ENCODE data around the gene EVI5L. TPM values are rescaled to one million over a fixed set of nuclear protein-coding genes. Genes with fewer than 3 reads are reported as not detected.
"Not testable (repeated sequence)": the region's sequence is repeated elsewhere in the genome, so short reads cannot be mapped to it uniquely, and the experiment has no call there.

Gene EVI5L
- total RNA-seq, 1 donor: 17.2 TPM

- peak overlapping the region; percentile 6 for H3K4me3 ChIP-seq (ENCODE audit: low read length)
- peaks cover 17% of the 10 kb centered on the region for H3K4me1 ChIP-seq (ENCODE audit: insufficient read depth, low read length)
- H3K27me3 ChIP-seq (ENCODE audit: insufficient read depth, low read length): no peaks in the 10 kb centered on the region
- no peaks in the 10 kb centered on the region for H3K9me3 ChIP-seq (ENCODE audit: low read depth, low read length)
These were observed 30.2 kb upstream of the EVI5L start for GRCh38 chr19:7799640-7800355.

- no peaks in the 10 kb centered on the region for H3K27me3 ChIP-seq (ENCODE audit: insufficient read depth, low read length)
- peaks cover 17% of the 10 kb centered on the region for H3K4me1 ChIP-seq (ENCODE audit: insufficient read depth, low read length)
- H3K9me3 ChIP-seq (ENCODE audit: low read depth, low read length): no peaks in the 10 kb centered on the region
- H3K4me3 ChIP-seq (ENCODE audit: low read length): no peak overlapping the region
These were observed 28.9 kb upstream of the EVI5L start for GRCh38 chr19:7801020-7801570.

GRCh38 chr19:7806234-7806633 lies 23.8 kb upstream of the EVI5L start:
- Histone ChIP-seq H3K9me3 (ENCODE audit: low read depth, low read length) (peaks cover 7% of the 10 kb centered on the region), H3K27me3 (ENCODE audit: insufficient read depth, low read length) (no peaks in the 10 kb centered on the region), H3K4me1 (ENCODE audit: insufficient read depth, low read length) (peaks cover 17% of the 10 kb centered on the region), H3K4me3 (ENCODE audit: low read length) (no peak overlapping the region)

- Histone ChIP-seq H3K4me3 (ENCODE audit: low read length) (no peak overlapping the region), H3K9me3 (ENCODE audit: low read depth, low read length) (peaks cover 13% of the 10 kb centered on the region)
These were observed 23.1 kb upstream of the EVI5L start for GRCh38 chr19:7806876-7807275.

GRCh38 chr19:7808108-7808507 lies 21.9 kb upstream of the EVI5L start:
- Histone ChIP-seq H3K4me3 (ENCODE audit: low read length) (no peak overlapping the region), H3K27me3 (ENCODE audit: insufficient read depth, low read length) (no peaks in the 10 kb centered on the region), H3K4me1 (ENCODE audit: insufficient read depth, low read length) (peaks cover 17% of the 10 kb centered on the region), H3K9me3 (ENCODE audit: low read depth, low read length) (peaks cover 19% of the 10 kb centered on the region)

More at GRCh38 chr19:7806876-7807275, 23.1 kb upstream of the EVI5L start:
- Histone ChIP-seq H3K4me1 (ENCODE audit: insufficient read depth, low read length) (peaks cover 17% of the 10 kb centered on the region), H3K27me3 (ENCODE audit: insufficient read depth, low read length) (no peaks in the 10 kb centered on the region)

- Histone ChIP-seq H3K9me3 (ENCODE audit: low read depth, low read length) (peaks cover 19% of the 10 kb centered on the region), H3K4me1 (ENCODE audit: insufficient read depth, low read length) (peaks cover 29% of the 10 kb centered on the region), H3K27me3 (ENCODE audit: insufficient read depth, low read length) (no peaks in the 10 kb centered on the region), H3K4me3 (ENCODE audit: low read length) (no peak overlapping the region)
These were observed 18.0 kb upstream of the EVI5L start for GRCh38 chr19:7811989-7812388.

GRCh38 chr19:7815325-7815724 lies 14.7 kb upstream of the EVI5L start:
- Histone ChIP-seq H3K27me3 (ENCODE audit: insufficient read depth, low read length) (peaks cover 3% of the 10 kb centered on the region), H3K9me3 (ENCODE audit: low read depth, low read length) (peaks cover 19% of the 10 kb centered on the region), H3K4me1 (ENCODE audit: insufficient read depth, low read length) (peaks cover 14% of the 10 kb centered on the region), H3K4me3 (ENCODE audit: low read length) (no peak overlapping the region)

GRCh38 chr19:7816040-7816439 lies 14.0 kb upstream of the EVI5L start:
- H3K4me1 ChIP-seq (ENCODE audit: insufficient read depth, low read length): peaks cover 14% of the 10 kb centered on the region
- not testable (repeated sequence) for H3K4me3 ChIP-seq (ENCODE audit: low read length); H3K27me3 ChIP-seq (ENCODE audit: insufficient read depth, low read length)
- peaks cover 14% of the 10 kb centered on the region for H3K9me3 ChIP-seq (ENCODE audit: low read depth, low read length)

- H3K9me3 ChIP-seq (ENCODE audit: low read depth, low read length): no peaks in the 10 kb centered on the region
- peaks cover 3% of the 10 kb centered on the region for H3K27me3 ChIP-seq (ENCODE audit: insufficient read depth, low read length)
- peaks cover 14% of the 10 kb centered on the region for H3K4me1 ChIP-seq (ENCODE audit: insufficient read depth, low read length)
- H3K4me3 ChIP-seq (ENCODE audit: low read length): no peak overlapping the region
These were observed 12.2 kb upstream of the EVI5L start for GRCh38 chr19:7817801-7818200.

- Histone ChIP-seq H3K9me3 (ENCODE audit: low read depth, low read length) (no peaks in the 10 kb centered on the region), H3K27me3 (ENCODE audit: insufficient read depth, low read length) (peaks cover 3% of the 10 kb centered on the region), H3K4me3 (ENCODE audit: low read length) (no peak overlapping the region), H3K4me1 (ENCODE audit: insufficient read depth, low read length) (peaks cover 14% of the 10 kb centered on the region)
These were observed 11.2 kb upstream of the EVI5L start for GRCh38 chr19:7818806-7819205.

GRCh38 chr19:7819337-7819736 lies 10.7 kb upstream of the EVI5L start:
- Histone ChIP-seq H3K27me3 (ENCODE audit: insufficient read depth, low read length) (peaks cover 3% of the 10 kb centered on the region), H3K4me1 (ENCODE audit: insufficient read depth, low read length) (peaks cover 14% of the 10 kb centered on the region), H3K4me3 (ENCODE audit: low read length) (no peak overlapping the region), H3K9me3 (ENCODE audit: low read depth, low read length) (no peaks in the 10 kb centered on the region)

- Histone ChIP-seq H3K4me1 (ENCODE audit: insufficient read depth, low read length) (peaks cover 3% of the 10 kb centered on the region), H3K27me3 (ENCODE audit: insufficient read depth, low read length) (peaks cover 3% of the 10 kb centered on the region), H3K9me3 (ENCODE audit: low read depth, low read length) (no peaks in the 10 kb centered on the region), H3K4me3 (ENCODE audit: low read length) (no peak overlapping the region)
These were observed 9.4 kb upstream of the EVI5L start for GRCh38 chr19:7820588-7820987.

GRCh38 chr19:7822910-7823515 lies 7.0 kb upstream of the EVI5L start:
- Histone ChIP-seq H3K9me3 (ENCODE audit: low read depth, low read length) (no peaks in the 10 kb centered on the region), H3K4me1 (ENCODE audit: insufficient read depth, low read length) (no peaks in the 10 kb centered on the region), H3K4me3 (ENCODE audit: low read length) (no peak overlapping the region), H3K27me3 (ENCODE audit: insufficient read depth, low read length) (peaks cover 3% of the 10 kb centered on the region)

GRCh38 chr19:7823686-7824301 lies 6.2 kb upstream of the EVI5L start:
- Histone ChIP-seq H3K4me3 (ENCODE audit: low read length) (no peak overlapping the region), H3K9me3 (ENCODE audit: low read depth, low read length) (no peaks in the 10 kb centered on the region), H3K4me1 (ENCODE audit: insufficient read depth, low read length) (peaks cover 2% of the 10 kb centered on the region), H3K27me3 (ENCODE audit: insufficient read depth, low read length) (peaks cover 3% of the 10 kb centered on the region)

- Histone ChIP-seq H3K4me1 (ENCODE audit: insufficient read depth, low read length) (peaks cover 10% of the 10 kb centered on the region), H3K27me3 (ENCODE audit: insufficient read depth, low read length) (no peaks in the 10 kb centered on the region), H3K4me3 (ENCODE audit: low read length) (peak overlapping the region; percentile 12), H3K9me3 (ENCODE audit: low read depth, low read length) (no peaks in the 10 kb centered on the region)
These were observed 875 bp upstream of the EVI5L start for GRCh38 chr19:7829166-7829520.

All from mononuclear cell (primary cell).